HPDE6-E6E7 (cell line): ENCODE results near the gene IL3RA.
"Not testable (repeated sequence)": the region's sequence is repeated elsewhere in the genome, so short reads cannot be mapped to it uniquely, and the experiment has no call there.

Experiments
- DNase-seq: peaks from one replicate; pipeline ENCODE4 v3.0.0; 2011; ENCODE audit warnings: missing footprints; ENCODE audit errors: extremely low spot score

IL3RA gene

DNA sequence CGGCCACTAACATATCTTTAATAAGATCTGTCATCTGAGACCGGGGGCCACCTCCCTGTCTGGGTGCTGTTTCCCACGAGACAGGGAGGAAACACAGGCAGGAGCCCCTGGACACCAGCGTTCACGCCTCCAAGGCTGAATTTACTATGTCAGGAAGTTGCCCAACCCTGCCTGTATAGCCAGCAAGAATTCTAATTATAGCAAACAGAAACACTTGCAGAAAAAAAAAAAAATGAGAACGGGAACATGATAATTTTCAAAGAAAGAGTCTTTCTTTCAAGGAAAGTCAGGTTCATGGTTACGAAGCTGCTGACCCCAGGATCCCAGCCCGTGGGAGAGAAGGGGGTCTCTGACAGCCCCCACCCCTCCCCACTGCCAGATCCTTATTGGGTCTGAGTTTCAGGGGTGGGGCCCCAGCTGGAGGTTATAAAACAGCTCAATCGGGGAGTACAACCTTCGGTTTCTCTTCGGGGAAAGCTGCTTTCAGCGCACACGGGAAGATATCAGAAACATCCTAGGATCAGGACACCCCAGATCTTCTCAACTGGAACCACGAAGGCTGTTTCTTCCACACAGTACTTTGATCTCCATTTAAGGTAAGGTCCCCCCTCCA, at the start of gene IL3RA:
Gene IL3RA, plus strand, starts transcription at position 455 of the 613 bp plus-strand sequence. CDS start 4,981 bp downstream, outside the sequence.
- DNase-seq: no peak

DNA sequence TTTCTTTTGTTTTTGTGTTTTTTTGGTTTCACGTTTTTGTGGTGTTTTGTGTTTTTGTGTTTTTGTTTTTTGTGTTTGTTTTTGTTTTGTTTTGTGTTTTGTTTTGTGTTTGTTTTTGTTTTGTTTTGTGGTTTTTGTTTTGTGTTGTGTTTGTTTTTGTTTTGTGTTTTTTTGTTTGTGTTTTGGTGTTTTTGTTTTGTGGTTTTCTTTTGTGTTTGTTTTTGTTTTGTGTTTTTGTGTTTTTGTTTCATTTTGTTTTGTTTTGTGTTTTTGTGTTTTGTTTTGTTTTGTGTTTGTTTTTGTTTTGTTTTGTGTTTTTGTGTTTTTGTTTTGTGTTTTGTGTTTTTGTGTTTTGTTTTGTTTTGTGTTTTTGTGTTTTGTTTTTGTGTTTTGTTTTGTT, 47.0 kb upstream of the IL3RA start:
- no peak for DNase-seq

DNA sequence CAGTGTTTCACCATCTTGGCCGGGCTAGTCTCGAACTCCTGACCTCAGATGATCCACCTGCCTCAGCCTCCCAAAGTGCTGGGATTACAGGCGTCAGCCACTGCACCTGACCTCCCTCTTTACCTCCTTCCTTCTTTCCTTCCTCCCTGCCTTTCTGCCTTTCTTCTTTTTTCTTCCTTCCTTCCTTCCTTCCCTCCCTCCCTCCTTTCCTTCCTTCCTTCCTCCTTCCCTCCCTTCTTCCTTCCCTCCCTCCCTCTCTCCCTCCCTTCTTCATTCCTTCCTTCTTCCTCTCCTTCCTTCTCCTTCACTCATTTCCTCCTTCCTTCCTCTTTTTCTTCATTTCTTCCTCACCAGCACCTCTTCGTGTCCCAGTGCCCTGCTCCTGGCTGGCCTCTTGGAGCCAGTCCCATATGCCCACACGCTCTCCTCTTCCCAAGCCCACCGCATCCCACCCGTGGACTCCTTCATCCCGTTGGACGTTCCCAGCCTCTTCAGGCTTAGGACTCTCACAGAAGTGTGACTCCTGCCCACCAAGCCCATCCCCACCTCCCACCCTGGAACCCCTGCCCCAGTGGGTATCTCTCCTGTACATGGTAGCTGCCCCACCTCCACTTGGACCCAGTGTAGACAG, 45.4 kb upstream of the IL3RA start:
- DNase-seq: no peak

DNA sequence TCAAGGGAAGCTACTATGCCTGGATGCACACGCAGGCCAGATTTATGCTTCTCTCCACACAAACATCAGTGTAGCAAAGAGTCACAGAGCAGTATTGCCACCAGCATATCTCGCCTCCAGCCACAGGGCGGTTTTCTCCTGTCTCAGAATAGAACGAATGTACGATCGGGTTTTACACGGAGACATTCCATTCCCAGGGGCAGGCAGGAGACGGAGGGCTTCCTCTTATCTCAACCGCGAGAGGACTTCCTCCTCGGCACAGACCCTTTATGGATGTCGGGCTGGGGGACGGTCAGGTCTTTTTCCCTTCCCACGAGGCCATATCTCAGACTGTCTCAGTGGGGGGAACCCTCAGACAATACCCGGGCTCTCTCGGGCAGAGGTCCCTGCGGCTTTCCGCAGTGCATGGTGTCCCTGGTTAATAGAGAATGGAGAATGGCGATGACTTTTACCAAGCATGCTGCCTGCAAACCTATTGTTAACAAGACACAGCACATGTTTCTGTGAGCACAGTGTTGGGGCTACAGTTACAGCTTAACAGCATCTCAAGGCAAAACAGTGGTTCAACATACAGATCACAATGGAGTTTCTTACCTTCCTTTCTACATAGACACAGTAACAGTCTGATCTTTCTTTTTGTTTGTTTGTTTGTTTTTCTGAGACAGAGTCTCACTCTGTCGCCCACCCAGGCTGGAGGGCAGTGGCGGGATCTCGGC, 43.9 kb upstream of the IL3RA start:
- DNase-seq: no peak

DNA sequence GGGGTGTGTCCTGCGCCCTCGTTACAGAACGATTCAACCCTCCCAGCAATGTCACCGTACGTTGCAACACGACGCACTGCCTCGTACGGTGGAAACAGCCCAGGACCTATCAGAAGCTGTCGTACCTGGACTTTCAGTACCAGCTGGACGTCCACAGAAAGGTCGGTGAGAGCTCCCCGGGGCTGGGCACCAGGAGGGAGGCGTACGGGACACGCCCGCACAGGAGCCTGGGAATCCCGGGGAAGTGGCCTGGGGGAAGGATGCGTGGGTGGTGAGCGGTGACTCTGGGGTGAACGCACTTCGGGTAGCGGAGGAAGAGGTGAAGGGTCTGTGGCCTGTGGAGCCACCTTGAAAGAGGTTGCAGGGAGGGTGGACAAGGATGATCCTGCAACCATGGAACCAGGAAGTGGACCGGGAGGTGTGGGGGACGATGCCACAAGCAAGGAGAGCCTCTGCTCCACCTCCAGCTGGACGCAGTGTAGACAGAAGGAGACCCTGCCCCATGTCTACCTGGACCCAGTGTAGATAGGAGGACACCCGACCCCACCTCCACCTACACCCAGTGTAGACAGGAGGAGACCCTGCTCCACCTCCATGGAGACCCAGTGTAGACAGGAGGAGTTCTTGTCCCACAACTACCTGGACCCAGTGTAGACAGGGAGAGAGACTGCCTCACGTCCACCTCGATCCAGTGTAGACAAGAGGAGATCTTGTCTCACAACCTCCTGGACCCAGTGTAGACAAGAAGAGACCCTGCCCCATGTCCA, 42.1 kb upstream of the IL3RA start:
- DNase-seq: no peak

DNA sequence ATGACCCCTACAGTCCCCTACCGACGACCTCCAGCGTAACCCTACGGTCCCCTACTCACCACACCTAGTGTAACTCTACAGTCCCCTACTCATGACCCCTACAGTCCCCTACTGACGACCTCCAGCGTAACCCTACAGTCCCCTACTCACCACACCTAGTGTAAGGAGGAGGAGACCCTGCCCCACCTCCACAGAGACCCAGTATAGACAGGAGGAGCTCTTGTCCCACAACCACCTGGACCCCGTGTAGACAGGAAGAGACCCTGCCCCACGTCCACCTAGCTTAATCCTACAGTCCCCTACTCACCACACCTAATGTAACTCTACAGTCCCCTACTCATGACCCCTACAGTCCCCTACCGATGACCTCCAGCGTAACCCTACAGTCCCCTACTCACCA, 41.0 kb upstream of the IL3RA start:
- no peak for DNase-seq

DNA sequence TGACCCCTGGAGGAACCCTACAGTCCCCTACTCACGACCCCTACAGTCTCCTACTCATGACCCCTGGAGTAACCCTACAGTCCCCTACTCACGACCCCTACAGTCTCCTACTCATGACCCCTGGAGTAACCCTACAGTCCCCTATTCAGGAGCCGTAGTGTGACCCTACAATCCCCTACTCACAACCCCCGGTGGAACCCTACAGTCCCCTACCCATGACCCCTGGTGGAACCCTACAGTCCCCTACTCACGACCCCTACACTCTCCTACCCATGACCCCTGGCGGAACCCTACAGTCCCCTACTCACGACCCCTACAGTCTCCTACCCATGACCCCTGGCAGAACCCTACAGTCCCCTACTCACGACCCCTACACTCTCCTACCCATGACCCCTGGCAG, 39.0 kb upstream of the IL3RA start:
- not testable (repeated sequence) for DNase-seq

DNA sequence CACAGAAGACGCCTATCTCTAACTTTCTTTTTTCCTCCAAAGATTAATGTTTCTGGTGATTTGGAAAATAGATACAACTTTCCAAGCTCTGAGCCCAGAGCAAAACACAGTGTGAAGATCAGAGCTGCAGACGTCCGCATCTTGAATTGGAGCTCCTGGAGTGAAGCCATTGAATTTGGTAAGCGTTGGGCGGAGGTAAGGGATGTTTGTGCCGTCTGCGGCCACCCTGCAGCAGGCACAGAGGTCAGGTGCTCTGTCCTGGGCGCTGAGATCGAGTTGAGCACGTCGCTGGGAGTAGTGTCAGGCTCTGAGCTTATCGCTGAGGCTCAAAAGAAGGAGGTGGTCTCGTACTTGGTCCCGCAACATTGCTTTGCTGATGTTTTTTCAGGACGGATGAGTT, 36.1 kb upstream of the IL3RA start:
- no peak for DNase-seq

DNA sequence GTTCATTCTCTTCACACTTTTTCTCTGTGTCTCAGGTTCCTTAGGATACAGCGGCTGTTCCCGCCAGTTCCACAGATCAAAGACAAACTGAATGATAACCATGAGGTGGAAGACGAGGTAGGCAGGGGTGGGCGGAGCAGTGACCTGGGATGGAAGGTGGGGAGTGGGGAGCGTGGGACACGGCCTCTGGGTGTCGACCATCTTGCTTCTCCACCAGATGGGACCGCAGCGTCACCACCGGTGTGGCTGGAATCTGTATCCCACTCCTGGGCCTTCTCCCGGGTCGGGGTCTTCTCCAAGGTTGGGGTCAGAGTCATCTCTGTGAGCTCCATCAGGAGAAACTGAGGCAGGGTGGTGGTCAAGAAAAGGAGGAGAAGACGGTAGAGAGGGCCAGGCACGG, 31.2 kb upstream of the IL3RA start:
- no peak for DNase-seq

DNA sequence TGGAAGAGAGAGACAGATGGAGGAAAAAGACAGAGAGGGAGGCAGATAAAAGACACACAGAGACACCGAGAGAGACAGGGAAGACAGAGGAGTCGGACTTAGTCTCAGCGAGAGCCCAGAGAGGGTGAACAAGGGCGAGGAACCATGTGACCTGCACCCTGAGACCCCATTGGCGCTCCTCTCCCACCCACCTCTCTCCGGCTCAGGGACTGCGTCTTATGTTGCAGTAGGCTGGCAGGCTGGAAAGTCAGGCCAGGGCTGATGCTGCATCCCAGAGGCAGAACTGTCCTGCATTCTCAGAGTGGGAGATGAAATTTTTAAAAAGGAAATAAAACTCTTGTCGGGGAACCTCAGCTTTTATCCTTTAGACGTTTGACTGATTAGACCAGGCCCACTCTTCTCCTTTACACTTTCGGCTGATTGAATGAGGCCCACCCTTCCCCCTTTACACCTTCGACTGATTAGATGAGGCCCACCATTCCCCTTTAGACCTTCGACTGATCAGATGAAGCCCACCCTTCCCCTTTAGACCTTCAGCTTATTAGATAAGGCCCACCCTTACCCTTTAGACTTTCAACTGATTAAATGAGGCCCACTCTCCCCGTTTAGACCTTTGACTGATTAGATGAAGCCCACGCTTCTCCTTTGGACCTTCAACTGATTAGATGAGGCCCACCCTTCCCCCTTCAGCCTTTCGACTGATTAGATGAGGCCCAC, 29.5 kb upstream of the IL3RA start:
- no peak for DNase-seq

DNA sequence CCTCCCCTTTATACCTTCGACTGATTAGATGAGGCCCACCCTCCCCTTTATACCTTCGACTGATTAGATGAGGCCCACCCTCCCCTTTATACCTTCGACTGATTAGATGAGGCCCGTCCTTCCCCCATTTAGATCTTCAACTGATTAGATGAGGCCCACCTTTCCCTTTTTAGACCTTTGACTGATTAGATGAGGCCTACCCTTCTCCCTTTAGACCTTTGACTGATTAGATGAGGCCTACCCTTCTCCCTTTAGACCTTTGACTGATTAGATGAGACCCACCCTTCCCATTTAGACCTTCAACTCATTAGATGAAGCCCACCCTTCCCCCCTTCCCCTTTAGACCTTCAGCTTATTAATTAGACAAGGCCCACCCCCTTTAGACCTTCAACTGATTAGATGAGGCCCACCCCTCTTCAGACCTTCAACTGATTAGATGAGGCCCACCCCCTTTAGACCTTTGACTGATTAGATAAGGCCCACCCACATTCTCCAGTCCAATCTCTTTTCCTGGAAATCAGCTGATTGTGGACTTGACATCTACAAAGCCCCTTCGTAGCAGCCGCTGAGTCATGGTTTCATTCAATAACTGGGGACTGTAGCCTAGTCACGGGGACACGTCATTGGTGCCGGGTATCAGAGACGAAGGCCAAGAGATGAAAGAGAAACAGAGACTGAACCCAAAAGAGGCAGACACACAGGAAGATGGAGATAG, 28.8 kb upstream of the IL3RA start:
- DNase-seq: no peak

DNA sequence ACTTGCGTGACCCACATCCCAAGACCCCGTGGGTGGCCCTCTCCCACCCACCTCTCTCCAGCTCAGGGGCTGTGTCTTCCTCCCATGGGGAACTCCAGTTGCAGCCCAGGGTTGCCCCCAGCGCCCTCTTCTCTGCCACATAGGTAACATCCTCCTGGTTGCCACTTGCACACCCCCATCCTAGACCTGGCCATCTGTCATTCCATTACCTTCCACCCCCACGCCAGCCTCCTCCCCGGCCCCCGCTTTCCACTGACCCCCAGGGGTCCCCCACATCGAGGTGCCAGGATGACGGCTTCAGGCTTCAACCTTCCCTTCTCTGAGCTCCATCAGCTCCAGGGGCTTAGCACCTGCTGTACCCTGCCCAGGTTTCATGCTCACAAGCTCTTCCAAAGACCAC, 28.1 kb upstream of the IL3RA start:
- DNase-seq: no peak

DNA sequence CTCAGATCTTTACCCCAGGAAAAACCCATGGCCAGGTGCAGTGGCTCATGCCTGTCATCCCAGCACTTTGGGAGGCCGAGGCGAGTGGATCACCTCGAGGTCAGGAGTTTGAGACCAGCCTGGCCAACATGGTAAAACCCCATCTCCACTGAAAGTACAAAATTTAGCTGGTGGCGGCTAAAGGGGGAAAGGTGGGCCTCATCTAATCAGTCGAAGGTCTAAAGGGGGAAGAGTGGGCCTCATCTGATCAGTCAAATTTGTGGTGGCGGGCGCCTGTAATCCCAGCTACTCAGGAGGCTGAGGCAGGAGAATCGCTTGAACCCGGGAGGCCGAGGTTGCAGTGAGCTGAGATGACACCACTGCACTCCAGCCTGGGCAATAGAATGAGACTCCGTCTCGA, 27.7 kb upstream of the IL3RA start:
- DNase-seq: not testable (repeated sequence)

DNA sequence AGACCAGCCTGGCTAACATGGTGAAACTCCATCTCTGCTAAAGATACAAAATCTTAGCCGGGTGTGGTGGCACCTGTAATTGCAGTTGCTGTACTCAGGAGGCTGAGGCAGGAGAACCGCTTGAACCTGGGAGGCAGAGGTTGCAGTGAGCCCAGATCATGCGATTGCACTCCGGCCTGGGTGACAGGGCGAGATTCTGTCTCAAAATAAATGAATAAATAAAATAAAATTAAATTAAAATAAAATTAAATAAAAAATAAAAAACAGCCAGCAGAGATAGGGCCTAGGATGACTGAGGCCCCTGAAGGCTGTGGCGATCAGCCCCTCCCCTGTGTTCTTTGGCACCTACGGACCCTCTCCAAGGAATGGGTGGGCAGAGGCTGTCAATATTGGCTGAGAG, 22.8 kb upstream of the IL3RA start:
- no peak for DNase-seq

DNA sequence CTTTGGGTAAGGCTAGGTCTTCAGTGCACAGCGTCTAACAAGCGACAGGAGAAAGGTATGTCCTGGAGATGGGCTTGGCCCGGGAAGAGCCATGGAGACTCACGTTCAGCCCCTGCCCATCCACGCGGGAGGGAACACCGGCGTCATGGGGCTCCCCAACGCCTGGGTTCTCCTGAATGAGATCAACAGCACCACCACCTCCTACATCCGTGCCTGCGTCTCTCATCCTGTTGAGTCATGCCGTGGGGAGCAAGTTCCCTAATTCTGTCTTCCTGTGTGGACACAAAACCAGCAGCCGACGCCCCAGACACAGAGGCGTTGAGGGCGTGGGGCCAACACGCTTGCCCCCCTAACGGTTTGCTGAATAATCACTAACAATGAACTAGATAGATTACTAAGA, 20.1 kb upstream of the IL3RA start:
- DNase-seq: no peak

DNA sequence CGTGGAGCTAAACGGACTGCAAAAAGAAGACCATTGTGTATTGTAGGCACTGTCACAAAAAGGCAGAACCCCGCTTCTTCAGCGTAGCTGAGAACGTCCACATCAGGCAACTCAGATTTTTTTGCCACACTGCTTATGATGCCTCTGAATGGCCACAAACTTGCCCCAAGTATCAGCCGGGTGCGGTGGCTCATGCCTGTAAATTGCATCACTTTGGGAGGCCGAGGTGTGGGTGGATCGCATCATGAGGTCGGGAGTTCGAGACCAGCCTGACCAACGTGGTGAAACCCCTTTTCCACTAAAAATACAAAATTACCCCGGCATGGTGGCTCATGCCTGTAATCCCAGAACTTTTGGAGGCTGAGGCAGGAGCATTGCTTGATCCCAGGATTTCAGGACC, 14.9 kb upstream of the IL3RA start:
- no peak for DNase-seq

DNA sequence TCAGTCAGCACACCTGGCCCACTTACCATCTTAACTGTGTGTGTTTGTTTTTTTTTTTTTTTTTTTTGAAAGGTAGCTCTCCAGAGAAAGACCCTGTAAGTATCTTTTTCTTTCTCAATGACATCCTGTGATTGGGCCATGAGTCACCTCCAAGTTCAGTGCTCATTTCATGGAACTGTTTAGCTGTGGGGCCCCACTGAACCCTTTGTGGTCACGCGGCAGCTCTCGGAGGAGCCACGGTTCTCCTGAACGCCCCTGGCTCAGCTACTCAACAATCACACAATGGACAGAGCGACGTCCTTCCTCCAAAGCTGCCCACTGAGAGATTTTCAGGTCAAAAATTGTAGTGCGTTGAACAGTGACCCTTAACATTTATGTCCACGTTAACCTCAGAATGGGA, 14.2 kb upstream of the IL3RA start:
- no peak for DNase-seq

DNA sequence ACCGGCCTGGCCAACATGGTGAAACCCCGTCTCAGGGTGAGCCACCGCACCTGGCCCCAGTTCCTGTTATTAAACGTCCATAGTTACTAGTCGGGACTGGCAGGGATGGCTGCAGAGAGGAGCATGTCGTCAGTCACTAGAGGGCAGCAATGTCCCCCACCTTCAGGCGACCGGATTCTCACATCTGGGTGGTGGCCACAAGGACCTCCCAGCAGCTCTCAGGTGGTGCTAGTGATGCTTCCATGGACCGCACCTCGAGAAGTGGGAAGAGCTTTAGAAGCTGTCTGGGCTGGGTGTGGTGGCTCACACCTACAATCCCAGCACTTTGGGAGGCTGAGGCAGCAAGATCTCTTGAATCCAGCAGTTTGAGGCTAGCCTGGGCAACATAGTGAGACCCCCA, 13.3 kb upstream of the IL3RA start:
- no peak for DNase-seq

DNA sequence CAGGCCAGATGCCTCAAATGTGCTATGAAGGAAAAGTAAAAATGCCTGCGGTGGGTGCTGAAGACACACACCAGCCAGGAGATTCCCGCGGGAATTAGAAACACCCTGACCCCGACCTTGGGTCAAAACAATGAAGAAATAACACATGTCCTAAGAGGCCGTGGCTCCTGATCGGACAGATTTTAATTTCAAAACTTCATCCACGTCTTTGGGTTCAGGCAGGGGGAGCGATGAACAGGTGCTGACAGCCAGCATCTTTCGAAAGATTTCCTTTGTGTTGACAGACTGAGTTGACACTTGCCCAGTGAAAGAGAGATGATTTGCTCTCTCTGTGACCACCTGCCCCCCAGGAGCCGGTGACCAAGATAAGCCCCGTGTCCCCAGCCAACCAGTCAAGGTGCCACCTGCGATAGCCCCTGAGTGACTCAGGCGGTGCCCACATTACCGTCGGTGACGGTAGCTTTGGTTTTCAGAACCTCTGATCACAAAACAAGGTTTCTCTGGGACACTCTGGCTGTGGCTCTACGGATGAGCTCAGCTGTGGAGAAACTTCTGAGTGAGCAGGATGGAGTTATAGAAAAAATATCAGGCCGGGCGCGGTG, 11.0 kb upstream of the IL3RA start:
- no peak for DNase-seq

DNA sequence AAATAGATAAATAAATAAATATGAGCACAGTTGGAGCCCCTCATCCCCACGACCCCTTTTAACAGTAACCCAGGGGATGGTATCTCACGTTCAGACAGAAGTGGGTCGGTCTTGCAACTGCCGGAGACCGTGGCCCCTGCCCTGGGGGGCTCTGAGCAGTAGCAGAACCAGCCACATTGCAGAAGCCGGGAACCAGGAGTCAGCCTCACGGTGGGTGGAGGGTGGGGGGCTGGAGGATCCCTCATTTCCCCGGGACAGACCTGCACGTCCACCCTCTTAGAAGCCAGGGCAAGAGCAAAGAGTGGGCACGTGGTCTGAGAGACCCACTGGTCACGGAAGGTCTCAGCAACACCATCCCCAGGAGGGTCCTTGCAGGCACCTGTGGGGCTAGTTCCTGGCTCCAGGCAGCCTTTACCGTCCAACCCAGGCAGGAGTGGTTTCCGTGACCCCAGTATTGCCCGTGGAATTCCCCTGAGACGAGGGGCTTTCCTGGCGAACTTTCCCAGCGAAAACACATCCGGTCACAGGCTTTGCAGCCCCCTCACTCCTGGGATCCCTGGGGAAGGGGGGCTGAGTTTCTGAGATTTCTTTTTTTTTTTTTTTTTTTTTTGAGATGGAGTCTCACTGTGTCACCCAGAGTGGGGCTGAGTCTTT, 8.8 kb upstream of the IL3RA start:
- no peak for DNase-seq
